ENCODE measurements around the gene MFSD12. TPM values are rescaled to one million over a fixed set of nuclear protein-coding genes. Genes with fewer than 3 reads are reported as not detected.
"Not testable (repeated sequence)": the region's sequence is repeated elsewhere in the genome, so short reads cannot be mapped to it uniquely, and the experiment has no call there.

MFSD12 gene
- total RNA-seq, 1 donor from 2014 or later = 93.7 TPM

GRCh38 chr19:3535981-3536380, 21.4 kb downstream of the MFSD12 start:
- Mint-ChIP-seq H3K27ac (no peak overlapping the region), H3K36me3 (ENCODE audit: low read depth) (peaks cover 56% of the 10 kb centered on the region), H3K9me3 (no peaks in the 10 kb centered on the region), H3K4me3 (ENCODE audit: low read depth) (no peak overlapping the region), H3K4me1 (ENCODE audit: low read depth) (no peaks in the 10 kb centered on the region), H3K27me3 (ENCODE audit: low read depth) (no peaks in the 10 kb centered on the region)
- intact Hi-C loops (cut with micrococcal nuclease) = no loop called here
- DNase-seq (ENCODE audit: low spot score) = no peak

- peaks cover 56% of the 10 kb centered on the region for H3K36me3 Mint-ChIP-seq (ENCODE audit: low read depth)
- H3K27me3 Mint-ChIP-seq (ENCODE audit: low read depth) = no peaks in the 10 kb centered on the region
These were observed 21.8 kb downstream of the MFSD12 start for GRCh38 chr19:3535563-3535965.

GRCh38 chr19:3535235-3535535, 22.2 kb downstream of the MFSD12 start:
- no peaks in the 10 kb centered on the region for H3K27me3 Mint-ChIP-seq (ENCODE audit: low read depth)
- no peak for DNase-seq (ENCODE audit: low spot score)
- H3K36me3 Mint-ChIP-seq (ENCODE audit: low read depth) = peaks cover 56% of the 10 kb centered on the region
- intact Hi-C loops (cut with micrococcal nuclease) = no loop called here
- no peaks in the 10 kb centered on the region for H3K4me1 Mint-ChIP-seq (ENCODE audit: low read depth)
- H3K4me3 Mint-ChIP-seq (ENCODE audit: low read depth) = no peak overlapping the region
- H3K9me3 Mint-ChIP-seq = no peaks in the 10 kb centered on the region
- no peak overlapping the region for H3K27ac Mint-ChIP-seq

More at GRCh38 chr19:3535563-3535965, 21.8 kb downstream of the MFSD12 start:
- intact Hi-C loops (cut with micrococcal nuclease) = no loop called here
- H3K4me1 Mint-ChIP-seq (ENCODE audit: low read depth) = no peaks in the 10 kb centered on the region
- no peaks in the 10 kb centered on the region for H3K9me3 Mint-ChIP-seq
- no peak overlapping the region for H3K4me3 Mint-ChIP-seq (ENCODE audit: low read depth)
- H3K27ac Mint-ChIP-seq = no peak overlapping the region
- no peak for DNase-seq (ENCODE audit: low spot score)

- DNase-seq (ENCODE audit: low spot score) = no peak
- Mint-ChIP-seq H3K4me3 (ENCODE audit: low read depth) (no peak overlapping the region), H3K27me3 (ENCODE audit: low read depth) (no peaks in the 10 kb centered on the region), H3K36me3 (ENCODE audit: low read depth) (peaks cover 50% of the 10 kb centered on the region), H3K27ac (no peak overlapping the region), H3K4me1 (ENCODE audit: low read depth) (no peaks in the 10 kb centered on the region), H3K9me3 (no peaks in the 10 kb centered on the region)
- intact Hi-C loops (cut with micrococcal nuclease) = no loop called here
These were observed 22.8 kb downstream of the MFSD12 start for GRCh38 chr19:3534375-3535234.

GRCh38 chr19:3533563-3534216, 23.7 kb downstream of the MFSD12 start:
- Mint-ChIP-seq H3K36me3 (ENCODE audit: low read depth) (peaks cover 45% of the 10 kb centered on the region), H3K4me1 (ENCODE audit: low read depth) (no peaks in the 10 kb centered on the region), H3K9me3 (no peaks in the 10 kb centered on the region), H3K27me3 (ENCODE audit: low read depth) (no peaks in the 10 kb centered on the region), H3K4me3 (ENCODE audit: low read depth) (no peak overlapping the region), H3K27ac (no peak overlapping the region)
- no peak for DNase-seq (ENCODE audit: low spot score)
- intact Hi-C loops (cut with micrococcal nuclease) = no loop called here

GRCh38 chr19:3533033-3533432, 24.4 kb downstream of the MFSD12 start:
- DNase-seq (ENCODE audit: low spot score) = no peak
- H3K4me3 Mint-ChIP-seq (ENCODE audit: low read depth) = no peak overlapping the region
- no peaks in the 10 kb centered on the region for H3K4me1 Mint-ChIP-seq (ENCODE audit: low read depth)
- H3K27me3 Mint-ChIP-seq (ENCODE audit: low read depth) = no peaks in the 10 kb centered on the region
- no peaks in the 10 kb centered on the region for H3K9me3 Mint-ChIP-seq
- H3K36me3 Mint-ChIP-seq (ENCODE audit: low read depth) = peaks cover 38% of the 10 kb centered on the region
- no peak overlapping the region for H3K27ac Mint-ChIP-seq
- intact Hi-C loops (cut with micrococcal nuclease) = no loop called here

- Mint-ChIP-seq H3K27ac (no peak overlapping the region), H3K27me3 (ENCODE audit: low read depth) (no peaks in the 10 kb centered on the region), H3K36me3 (ENCODE audit: low read depth) (peaks cover 31% of the 10 kb centered on the region), H3K9me3 (no peaks in the 10 kb centered on the region), H3K4me1 (ENCODE audit: low read depth) (no peaks in the 10 kb centered on the region), H3K4me3 (ENCODE audit: low read depth) (no peak overlapping the region)
- intact Hi-C loops (cut with micrococcal nuclease) = no loop called here
- no peak for DNase-seq (ENCODE audit: low spot score)
These were observed 25.1 kb downstream of the MFSD12 start for GRCh38 chr19:3532154-3532786.

GRCh38 chr19:3531716-3532115, 25.7 kb downstream of the MFSD12 start:
- Mint-ChIP-seq H3K4me3 (ENCODE audit: low read depth) (no peak overlapping the region), H3K27ac (no peak overlapping the region), H3K9me3 (no peaks in the 10 kb centered on the region), H3K27me3 (ENCODE audit: low read depth) (no peaks in the 10 kb centered on the region), H3K36me3 (ENCODE audit: low read depth) (peaks cover 35% of the 10 kb centered on the region), H3K4me1 (ENCODE audit: low read depth) (no peaks in the 10 kb centered on the region)
- intact Hi-C loops (cut with micrococcal nuclease) = no loop called here
- no peak for DNase-seq (ENCODE audit: low spot score)

- no peak overlapping the region for H3K27ac Mint-ChIP-seq
- H3K4me1 Mint-ChIP-seq (ENCODE audit: low read depth) = no peaks in the 10 kb centered on the region
- DNase-seq (ENCODE audit: low spot score) = no peak
- H3K9me3 Mint-ChIP-seq = no peaks in the 10 kb centered on the region
- intact Hi-C loops (cut with micrococcal nuclease) = no loop called here
- peaks cover 38% of the 10 kb centered on the region for H3K36me3 Mint-ChIP-seq (ENCODE audit: low read depth)
- H3K27me3 Mint-ChIP-seq (ENCODE audit: low read depth) = no peaks in the 10 kb centered on the region
- H3K4me3 Mint-ChIP-seq (ENCODE audit: low read depth) = no peak overlapping the region
These were observed 27.0 kb downstream of the MFSD12 start for GRCh38 chr19:3530389-3530788.

- H3K27ac Mint-ChIP-seq; H3K9me3 Mint-ChIP-seq; H3K4me3 Mint-ChIP-seq (ENCODE audit: low read depth); intact Hi-C loops (cut with micrococcal nuclease); H3K4me1 Mint-ChIP-seq (ENCODE audit: low read depth); DNase-seq (ENCODE audit: low spot score); H3K27me3 Mint-ChIP-seq (ENCODE audit: low read depth): not testable (repeated sequence)
- H3K36me3 Mint-ChIP-seq (ENCODE audit: low read depth) = peaks cover 33% of the 10 kb centered on the region
These were observed 28.1 kb downstream of the MFSD12 start for GRCh38 chr19:3529299-3529698.

- peaks cover 29% of the 10 kb centered on the region for H3K36me3 Mint-ChIP-seq (ENCODE audit: low read depth)
- H3K4me1 Mint-ChIP-seq (ENCODE audit: low read depth) = no peaks in the 10 kb centered on the region
- no peak overlapping the region for H3K27ac Mint-ChIP-seq
- intact Hi-C loops (cut with micrococcal nuclease) = no loop called here
- no peak for DNase-seq (ENCODE audit: low spot score)
- H3K4me3 Mint-ChIP-seq (ENCODE audit: low read depth) = no peak overlapping the region
- no peaks in the 10 kb centered on the region for H3K9me3 Mint-ChIP-seq
- no peaks in the 10 kb centered on the region for H3K27me3 Mint-ChIP-seq (ENCODE audit: low read depth)
These were observed 28.7 kb downstream of the MFSD12 start for GRCh38 chr19:3528539-3529211.

- DNase-seq (ENCODE audit: low spot score) = no peak
- intact Hi-C loops (cut with micrococcal nuclease) = no loop called here
- H3K27me3 Mint-ChIP-seq (ENCODE audit: low read depth) = no peaks in the 10 kb centered on the region
- H3K9me3 Mint-ChIP-seq = no peaks in the 10 kb centered on the region
- no peak overlapping the region for H3K4me3 Mint-ChIP-seq (ENCODE audit: low read depth)
- H3K4me1 Mint-ChIP-seq (ENCODE audit: low read depth) = no peaks in the 10 kb centered on the region
- H3K27ac Mint-ChIP-seq = no peak overlapping the region
- peaks cover 23% of the 10 kb centered on the region for H3K36me3 Mint-ChIP-seq (ENCODE audit: low read depth)
These were observed 29.3 kb downstream of the MFSD12 start for GRCh38 chr19:3528080-3528479.
